NAMALWA (cell line): ENCODE measurements around the gene PERCC1.
A peak's percentile ranks its signal among the peaks of the same experiment; 100 is the strongest.

Experiments
- DNase-seq: peaks from one replicate; pipeline ENCODE4 v3.0.0-alpha.2; 2015; ENCODE audit warnings: low spot score

PERCC1 gene

GRCh38 chr16:1412847-1413246, 18.0 kb upstream of the PERCC1 start:
- no peak for DNase-seq

- DNase-seq = peak; percentile 83
These were observed 17.0 kb upstream of the PERCC1 start for GRCh38 chr16:1413684-1414531.

- DNase-seq = peak; percentile 78
These were observed 16.2 kb upstream of the PERCC1 start, which contains the start of gene UNKL for GRCh38 chr16:1414532-1415260. Gene UNKL (minus strand): TSS chr16:1414704. CDS start chr16:1414691, 13 bp downstream.

GRCh38 chr16:1416521-1416941, 14.3 kb upstream of the PERCC1 start:
- DNase-seq = no peak

- DNase-seq = no peak
These were observed 10.8 kb upstream of the PERCC1 start for GRCh38 chr16:1420111-1420539.

GRCh38 chr16:1422076-1422475, 8.8 kb upstream of the PERCC1 start:
- no peak for DNase-seq

- peak; percentile 32 for DNase-seq
These were observed 6.8 kb upstream of the PERCC1 start for GRCh38 chr16:1424028-1424427.

- no peak for DNase-seq
These were observed 5.1 kb upstream of the PERCC1 start for GRCh38 chr16:1425616-1426370.

GRCh38 chr16:1426734-1427471, 4.0 kb upstream of the PERCC1 start:
- DNase-seq = no peak

GRCh38 chr16:1427473-1428461, 3.1 kb upstream of the PERCC1 start:
- no peak for DNase-seq

GRCh38 chr16:1428511-1428910, 2.4 kb upstream of the PERCC1 start:
- peak; percentile 57 for DNase-seq

GRCh38 chr16:1429012-1429411, 1.9 kb upstream of the PERCC1 start:
- DNase-seq = no peak

GRCh38 chr16:1429631-1430030, 1.2 kb upstream of the PERCC1 start:
- no peak for DNase-seq

- DNase-seq = no peak
These were observed 592 bp upstream of the PERCC1 start for GRCh38 chr16:1430214-1430758.

- DNase-seq = no peak
These were observed 806 bp downstream of the PERCC1 start for GRCh38 chr16:1431497-1432270.

- no peak for DNase-seq
These were observed 1.7 kb downstream of the PERCC1 start for GRCh38 chr16:1432388-1433262.

GRCh38 chr16:1433263-1433560, 2.3 kb downstream of the PERCC1 start:
- no peak for DNase-seq

GRCh38 chr16:1433756-1434155, 2.9 kb downstream of the PERCC1 start:
- DNase-seq = no peak
